Measurements from ENCODE around the gene FHIT. TPM values are rescaled to one million over a fixed set of nuclear protein-coding genes. Genes with fewer than 3 reads are reported as not detected.

Gene FHIT
- total RNA-seq, 1 experiment from 2014 or later = 0.87 TPM

GRCh38 chr3:59802045-59802444, 1449.2 kb downstream of the FHIT start:
- no peak for DNase-seq (ENCODE audit: low spot score)

DNA sequence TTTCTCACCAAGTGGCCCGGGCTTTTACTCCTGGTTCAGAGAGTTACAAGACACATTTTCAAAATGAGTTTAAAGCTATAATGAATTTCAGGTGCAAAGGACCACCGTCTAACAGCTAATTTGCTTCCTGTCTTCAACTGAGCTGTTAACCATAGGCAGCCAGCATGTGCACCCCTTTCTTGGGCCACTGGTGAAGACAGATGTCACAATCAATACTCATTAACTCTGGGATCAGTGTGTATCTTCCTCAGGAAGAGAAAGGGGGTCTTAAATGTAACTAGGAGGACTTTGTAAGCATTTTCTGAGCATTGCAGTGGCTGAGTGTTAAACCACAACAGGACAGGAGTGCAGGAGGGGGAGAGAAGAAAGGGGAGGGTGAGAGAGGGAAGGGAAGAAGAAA, 1450.8 kb downstream of the FHIT start:
- DNase-seq (ENCODE audit: low spot score) = no peak

DNA sequence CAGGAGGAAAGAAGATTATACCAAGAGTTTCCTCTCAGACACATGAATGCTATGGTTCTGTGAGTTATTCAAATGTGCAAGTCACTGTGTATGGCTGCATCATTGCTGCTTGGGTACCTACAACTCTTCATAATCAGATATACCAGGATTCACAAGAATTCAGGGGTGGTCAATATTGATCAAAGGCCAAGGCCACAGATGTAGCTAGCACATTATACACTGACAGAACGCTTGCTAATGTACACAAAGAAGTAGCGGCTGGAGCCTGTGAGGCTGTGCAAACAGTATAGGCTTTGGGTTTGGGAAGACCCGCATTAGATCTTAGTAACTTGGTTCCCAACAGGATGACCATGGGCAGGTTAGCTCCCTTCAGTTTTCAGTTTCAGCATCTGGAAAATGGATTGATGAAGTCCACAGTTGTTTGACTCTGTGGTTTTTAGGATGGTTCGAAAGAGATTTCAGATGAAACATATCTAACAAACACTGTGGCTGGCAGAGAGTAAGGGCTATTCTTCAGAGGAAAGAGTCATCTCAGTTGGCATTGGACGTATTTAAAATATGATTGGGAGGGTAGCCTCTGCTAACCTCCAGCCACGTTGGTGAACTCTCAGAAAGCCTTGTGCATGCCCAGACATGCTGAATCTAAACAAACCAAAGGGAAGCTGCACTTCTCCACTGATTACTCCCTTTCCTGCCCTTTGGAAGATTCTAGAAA, 1452.7 kb downstream of the FHIT start:
- DNase-seq (ENCODE audit: low spot score) = no peak

DNA sequence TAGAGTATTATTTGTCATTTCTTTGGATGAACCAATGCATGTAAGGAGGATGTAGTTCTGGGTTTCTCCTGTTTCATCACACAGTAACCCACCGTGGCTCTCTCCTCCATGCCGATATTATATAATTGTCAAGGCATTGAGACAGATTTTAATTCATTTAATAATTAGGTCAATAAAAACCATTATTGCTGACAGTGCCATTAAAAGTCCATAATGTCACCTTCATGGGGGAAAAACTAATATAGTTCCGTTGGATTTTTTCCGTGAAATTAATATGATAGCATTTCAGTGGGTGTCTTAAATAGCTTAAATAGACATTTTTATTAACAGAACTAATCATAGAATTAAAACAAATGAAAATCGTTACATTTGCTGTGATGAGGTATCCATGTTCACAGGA, 1453.7 kb downstream of the FHIT start:
- DNase-seq (ENCODE audit: low spot score) = no peak

DNA sequence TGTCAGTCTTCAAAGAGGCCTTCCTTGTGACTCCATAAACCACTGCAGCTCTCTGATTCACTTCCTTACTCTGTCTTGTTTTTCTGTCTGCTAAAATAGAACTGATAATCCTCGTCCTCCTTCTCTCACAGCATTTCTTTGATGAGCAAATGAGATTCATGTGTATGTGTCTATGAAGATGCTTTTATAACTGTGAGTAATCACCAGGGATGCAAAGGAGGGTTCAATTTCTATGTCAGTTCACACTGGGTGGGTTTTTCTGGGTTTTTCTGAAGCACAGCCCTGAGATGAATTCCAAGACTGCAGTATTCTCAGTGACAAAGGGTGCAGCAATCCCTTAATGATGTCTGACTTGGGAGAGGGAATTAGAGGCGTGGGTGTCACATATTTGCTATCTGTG, 1454.8 kb downstream of the FHIT start:
- no peak for DNase-seq (ENCODE audit: low spot score)

DNA sequence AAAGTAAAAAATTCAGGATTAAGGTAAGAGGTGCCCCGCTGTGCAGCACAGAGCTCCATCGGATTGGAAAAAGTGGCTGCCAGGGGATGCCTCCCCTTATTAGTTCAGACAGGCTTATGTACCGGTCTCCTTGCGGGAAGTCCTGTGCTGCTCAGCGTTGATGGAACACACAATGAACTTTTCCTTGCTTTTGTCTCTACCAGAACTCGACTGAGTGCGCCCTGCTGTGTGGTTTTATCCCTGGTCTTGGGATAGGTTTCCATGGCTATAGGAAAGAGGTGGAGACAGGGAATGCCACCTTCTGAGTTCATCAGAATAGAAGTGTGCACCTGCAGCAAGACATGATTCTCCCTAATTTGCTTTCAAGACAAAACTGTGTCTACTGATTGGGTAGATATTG, 1455.5 kb downstream of the FHIT start:
- DNase-seq (ENCODE audit: low spot score) = no peak

DNA sequence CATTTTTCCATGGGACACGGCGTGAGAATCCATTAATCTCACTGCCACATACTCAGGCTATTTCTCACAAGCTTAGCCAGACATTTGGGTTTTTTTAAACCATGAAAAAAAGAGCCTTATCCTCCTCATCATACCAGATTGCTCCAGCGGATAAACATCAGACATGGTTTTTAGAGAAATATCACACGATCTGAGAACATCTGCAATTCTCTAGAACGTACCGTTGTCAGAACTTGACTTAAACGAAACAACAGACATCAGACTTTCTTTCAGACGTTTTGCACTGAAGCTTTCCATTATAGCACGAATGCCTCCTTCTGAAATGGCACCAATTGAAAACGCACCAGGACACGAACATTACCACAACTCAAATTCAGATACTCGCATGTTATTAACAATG, 1457.3 kb downstream of the FHIT start:
- no peak for DNase-seq (ENCODE audit: low spot score)

DNA sequence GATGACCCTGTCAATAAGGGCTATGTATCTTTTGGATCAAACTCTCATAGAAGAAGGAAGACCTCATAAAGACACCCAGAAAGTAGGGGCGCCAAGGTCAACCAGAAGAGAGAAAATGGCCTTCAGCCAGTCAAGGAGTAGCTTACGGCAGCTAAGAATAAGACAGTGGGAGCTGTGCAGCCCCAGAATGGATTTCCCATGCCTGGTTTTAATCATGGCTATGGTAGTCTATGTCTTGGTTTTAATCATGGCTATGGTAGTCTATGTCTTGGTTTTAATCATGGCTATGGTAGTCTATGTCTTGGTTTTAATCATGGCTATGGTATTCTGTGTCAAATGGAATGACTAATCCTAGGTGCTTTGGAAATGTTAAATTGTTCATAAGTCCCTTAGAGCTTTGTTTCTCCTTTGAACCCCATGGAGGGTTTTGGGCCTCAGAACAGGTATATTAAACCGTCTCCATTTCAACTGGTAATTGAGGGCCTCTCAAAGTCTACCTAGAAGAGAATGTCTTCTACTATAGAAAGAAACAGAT, 1459.4 kb downstream of the FHIT start:
- DNase-seq (ENCODE audit: low spot score) = no peak

- no peak for DNase-seq (ENCODE audit: low spot score)
These were observed 1461.0 kb downstream of the FHIT start for GRCh38 chr3:59790241-59790640.

DNA sequence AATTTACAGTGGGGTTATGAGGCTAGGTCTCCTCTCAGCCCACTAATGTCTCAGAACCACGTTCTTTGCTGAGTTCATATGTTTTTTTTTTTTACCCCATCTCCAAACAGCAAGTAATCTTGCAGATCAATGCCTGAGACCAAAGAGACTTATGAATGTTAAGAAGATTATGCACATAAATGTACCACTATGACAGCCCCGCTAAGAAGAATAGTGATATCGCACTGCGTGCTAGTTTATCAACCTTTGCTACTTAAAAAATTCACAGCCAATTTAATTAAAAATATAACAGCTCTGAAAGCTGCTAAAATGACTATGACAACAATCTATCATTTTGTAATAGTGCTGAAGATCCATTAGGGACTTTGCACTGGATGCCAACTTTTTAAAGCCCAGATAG, 1462.5 kb downstream of the FHIT start:
- DNase-seq (ENCODE audit: low spot score) = no peak

- DNase-seq (ENCODE audit: low spot score) = no peak
These were observed 1463.1 kb downstream of the FHIT start for GRCh38 chr3:59788133-59788532.

- no peak for DNase-seq (ENCODE audit: low spot score)
These were observed 1464.9 kb downstream of the FHIT start for GRCh38 chr3:59786374-59786773.

DNA sequence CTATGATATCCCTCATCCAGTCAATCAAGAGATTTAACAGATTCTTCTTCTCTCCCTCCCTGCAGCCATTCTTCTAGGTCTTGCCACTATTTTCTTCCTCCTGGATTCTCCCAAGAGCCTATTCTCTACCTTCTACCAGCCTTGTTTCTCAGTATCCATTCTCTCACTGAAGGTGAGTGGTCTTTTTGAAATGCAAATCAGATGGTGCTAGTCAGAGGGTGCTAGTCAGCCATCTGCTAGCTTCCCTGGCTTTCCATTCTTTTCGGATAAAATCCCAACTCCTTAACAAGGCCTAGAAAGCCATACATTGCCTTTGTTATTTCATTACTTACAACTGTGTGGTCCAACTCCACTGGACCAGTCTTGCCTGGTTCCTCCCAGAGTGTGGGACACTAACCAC, 1467.1 kb downstream of the FHIT start:
- DNase-seq (ENCODE audit: low spot score) = no peak

GRCh38 chr3:59783468-59783988, 1467.7 kb downstream of the FHIT start:
- DNase-seq (ENCODE audit: low spot score) = no peak

GRCh38 chr3:59782664-59783063, 1468.6 kb downstream of the FHIT start:
- DNase-seq (ENCODE audit: low spot score) = no peak

DNA sequence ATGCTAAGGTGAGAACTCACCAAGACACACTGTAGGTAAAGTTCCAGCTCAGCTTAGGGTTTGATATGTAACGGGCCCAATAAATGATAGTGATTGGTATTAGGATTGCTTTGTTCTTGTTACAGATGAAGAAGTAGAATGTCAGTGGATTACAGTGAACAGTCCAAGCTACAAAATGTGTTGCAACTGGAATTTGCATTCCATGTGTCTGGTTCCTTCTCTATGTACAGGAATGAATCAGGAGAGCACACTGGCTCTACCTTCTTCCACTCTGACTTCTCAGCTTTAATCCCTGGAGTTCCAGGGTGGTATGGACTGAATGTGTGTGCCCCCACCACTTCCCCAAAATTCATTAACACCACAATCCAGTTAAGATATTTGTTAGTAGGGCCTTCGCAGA, 1471.0 kb downstream of the FHIT start:
- DNase-seq (ENCODE audit: low spot score) = no peak

- no peak for DNase-seq (ENCODE audit: low spot score)
These were observed 1472.0 kb downstream of the FHIT start for GRCh38 chr3:59779260-59779659.

- DNase-seq (ENCODE audit: low spot score) = no peak
These were observed 1473.6 kb downstream of the FHIT start for GRCh38 chr3:59777667-59778077.

- no peak for DNase-seq (ENCODE audit: low spot score)
These were observed 1474.2 kb downstream of the FHIT start for GRCh38 chr3:59777066-59777465.

DNA sequence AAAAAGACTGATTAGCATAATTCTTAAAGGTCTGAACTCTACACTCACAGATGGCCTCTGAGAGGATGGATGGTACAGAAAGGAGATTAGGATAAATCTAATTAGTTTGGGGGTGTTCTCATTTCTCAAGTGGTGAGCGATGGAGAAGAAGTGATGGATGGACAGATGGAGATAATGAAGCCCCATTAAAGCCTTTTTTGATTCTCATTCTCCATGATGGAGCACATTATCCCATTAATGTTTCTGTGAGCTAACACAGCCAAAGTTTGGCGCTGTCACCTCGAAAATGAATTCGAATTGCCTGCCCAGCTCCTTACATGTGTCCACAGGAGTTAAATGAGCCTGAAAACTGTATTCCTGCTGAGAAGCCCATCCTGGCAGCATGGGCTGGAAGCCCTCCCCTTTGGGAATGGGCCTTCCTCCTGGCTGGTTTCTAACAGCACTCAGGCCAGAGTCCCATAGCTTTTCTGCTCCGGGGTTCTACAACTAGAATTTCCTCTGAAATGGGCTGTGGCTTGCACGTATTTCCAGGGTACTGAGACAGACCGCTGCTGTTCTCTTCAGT, 1475.4 kb downstream of the FHIT start:
- DNase-seq (ENCODE audit: low spot score) = no peak

DNA sequence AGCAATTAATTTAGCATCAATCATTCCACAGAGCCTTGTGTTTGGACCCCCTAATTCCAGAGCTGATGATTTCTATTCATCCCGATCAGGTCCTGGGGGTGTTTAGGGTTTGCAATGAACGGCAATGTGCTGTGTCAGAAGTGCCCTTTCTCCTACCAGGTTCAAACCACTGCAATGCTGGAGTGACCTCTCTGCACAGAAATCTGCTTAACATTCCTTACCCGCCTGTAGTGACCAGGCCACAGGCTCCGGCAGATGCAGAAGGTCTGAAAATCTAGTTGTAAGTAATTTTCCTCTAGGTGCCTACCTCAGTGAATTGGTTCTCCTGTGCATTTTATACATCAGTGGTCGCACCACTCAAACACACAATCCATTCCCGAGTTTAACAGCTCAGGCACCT, 1476.1 kb downstream of the FHIT start:
- DNase-seq (ENCODE audit: low spot score) = no peak

DNA sequence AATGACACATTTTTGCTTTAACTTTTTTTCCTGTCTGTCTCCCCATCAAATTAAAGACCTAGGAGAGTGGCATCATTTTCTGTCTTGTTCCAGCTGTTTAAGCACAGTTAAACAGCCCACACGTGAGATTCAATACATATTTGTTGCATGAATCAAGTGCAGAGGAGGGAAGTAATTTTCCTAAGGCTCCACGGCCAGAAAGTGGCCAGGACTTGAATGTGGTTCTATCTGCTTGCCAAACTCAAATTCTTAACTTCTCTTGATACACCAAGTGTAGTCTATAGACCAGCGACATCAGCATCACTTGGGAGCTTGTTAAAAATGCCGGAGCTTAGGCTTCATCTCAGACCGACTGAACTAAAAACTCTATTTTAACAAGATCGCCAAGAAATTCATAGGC, 1476.6 kb downstream of the FHIT start:
- DNase-seq (ENCODE audit: low spot score) = no peak

DNA sequence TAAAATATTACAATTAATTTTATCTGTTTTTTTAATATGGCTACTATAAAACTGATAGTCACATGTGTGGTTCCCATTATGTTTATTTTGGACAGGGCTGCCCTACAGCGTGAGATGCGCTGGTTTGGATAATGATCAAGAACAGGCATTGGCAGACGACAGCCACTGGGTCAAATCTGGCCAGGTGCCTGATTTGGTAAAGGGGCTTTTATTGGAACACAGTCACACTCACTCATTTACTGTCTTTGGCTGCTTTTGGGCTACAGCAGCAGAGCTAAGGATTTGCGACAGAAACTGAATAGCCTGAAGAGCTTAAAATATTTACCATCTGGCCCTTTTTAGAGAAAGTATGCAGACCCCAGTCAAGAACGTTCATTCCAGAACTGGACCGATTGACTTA, 1477.3 kb downstream of the FHIT start:
- no peak for DNase-seq (ENCODE audit: low spot score)
